ENCODE data around the gene ZBP1.

GRCh38 chr20:57608516-57608915 lies 11.7 kb downstream of the ZBP1 start:
- TF ChIP-seq POLR2A (IDR thresholded peaks at IDR 0.05): no peak
- TF ChIP-seq CTCF (IDR thresholded peaks at IDR 0.05): no peak
